ENCODE measurements around the gene RCBTB1. TPM values are rescaled to one million over a fixed set of nuclear protein-coding genes. Genes with fewer than 3 reads are reported as not detected.
"Not testable (repeated sequence)": the region's sequence is repeated elsewhere in the genome, so short reads cannot be mapped to it uniquely, and the experiment has no call there.

RCBTB1 gene
- total RNA-seq, 1 experiment from 2014 or later: 0.91 TPM

DNA sequence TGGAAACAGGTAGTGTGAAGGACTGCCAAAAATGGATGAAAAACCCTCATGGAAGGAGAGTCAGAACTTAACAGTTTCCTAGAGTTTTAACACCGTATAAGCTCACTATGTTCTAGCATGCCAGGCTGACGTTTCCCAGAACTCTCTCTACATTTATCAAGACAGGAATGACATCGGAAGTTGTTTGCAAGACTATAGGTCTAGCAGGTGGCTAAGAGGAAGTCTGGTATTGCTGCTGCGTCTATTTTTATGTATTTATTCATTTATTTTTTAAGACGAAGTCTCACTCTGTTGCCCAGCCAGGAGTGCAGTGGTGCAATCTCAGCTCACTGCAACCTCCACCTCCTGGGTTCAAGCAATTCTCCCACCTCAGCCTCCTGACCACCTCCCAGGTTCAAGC, 22.4 kb upstream of the RCBTB1 start:
- in situ Hi-C loops (cut with HindIII; ENCODE audit: low pct_unique_long_range_greater_than_20kb, low sequenced_read_pairs): no loop called here
- DNase-seq (ENCODE audit: low read depth): no peak

DNA sequence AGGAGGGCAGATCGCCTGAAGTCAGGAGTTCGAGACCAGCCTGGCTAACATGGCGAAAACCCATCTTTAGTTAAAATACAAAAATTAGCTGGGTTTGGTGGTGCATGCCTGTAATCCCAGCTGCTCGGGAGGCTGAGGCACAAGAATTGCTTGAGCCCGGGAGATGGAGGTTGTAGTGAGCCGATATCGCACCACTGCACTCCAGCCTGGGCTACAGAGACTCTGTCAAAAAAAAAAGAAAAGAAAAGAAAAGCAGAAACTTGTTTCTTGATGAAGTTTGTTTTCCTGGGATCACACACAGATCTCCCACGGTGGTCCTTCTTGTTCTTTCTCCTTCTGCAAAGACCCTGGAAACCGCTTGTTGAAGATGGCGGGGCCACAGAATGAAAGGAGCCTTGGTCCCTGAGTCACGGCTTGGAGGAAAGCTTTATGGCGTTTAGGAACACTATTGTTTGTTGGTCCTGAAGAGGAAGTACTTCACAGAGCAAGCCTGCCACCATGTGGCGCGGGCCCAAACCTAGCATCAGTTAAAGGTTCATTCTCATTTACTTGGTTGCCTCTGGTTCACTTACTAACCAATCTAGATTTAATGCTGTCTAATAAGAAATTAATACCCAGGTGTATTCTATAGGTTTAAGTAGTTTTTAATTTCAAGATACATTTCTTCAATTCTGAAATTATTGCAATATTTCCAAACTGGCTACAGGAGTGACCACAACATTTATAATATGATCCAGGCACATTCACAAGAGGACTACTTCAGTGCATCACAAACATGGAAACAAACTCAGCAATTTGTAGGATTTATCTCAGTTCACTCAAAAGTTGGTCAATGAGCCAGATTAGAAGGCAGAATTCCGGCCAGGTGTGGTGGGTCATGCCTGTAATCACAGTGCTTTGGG, 21.6 kb upstream of the RCBTB1 start:
- DNase-seq (ENCODE audit: low read depth): peak; percentile 59
- in situ Hi-C loops (cut with HindIII; ENCODE audit: low pct_unique_long_range_greater_than_20kb, low sequenced_read_pairs): no loop called here

DNA sequence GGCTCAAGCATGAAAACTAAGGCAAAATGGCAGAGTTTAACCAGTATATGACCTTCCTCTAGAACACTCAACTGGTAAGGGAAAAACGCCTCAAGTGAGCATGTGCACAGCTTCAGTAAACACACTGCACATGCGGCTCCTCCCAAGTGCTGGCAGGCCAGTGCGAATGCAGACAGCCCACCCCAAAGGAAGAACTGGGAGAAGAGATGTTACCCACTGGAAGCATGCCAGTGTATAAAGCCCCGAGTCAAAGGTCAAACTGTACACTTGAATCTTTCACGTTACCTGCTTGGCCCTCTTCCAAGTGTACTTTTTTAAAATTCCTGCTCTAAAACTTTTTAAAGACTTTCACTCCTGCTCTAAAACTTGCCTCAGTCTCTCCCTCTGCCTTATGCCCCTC, 19.2 kb upstream of the RCBTB1 start:
- DNase-seq (ENCODE audit: low read depth): no peak
- in situ Hi-C loops (cut with HindIII; ENCODE audit: low pct_unique_long_range_greater_than_20kb, low sequenced_read_pairs): no loop called here

GRCh38 chr13:49602615-49603014, 17.3 kb upstream of the RCBTB1 start:
- DNase-seq (ENCODE audit: low read depth); in situ Hi-C loops (cut with HindIII; ENCODE audit: low pct_unique_long_range_greater_than_20kb, low sequenced_read_pairs): not testable (repeated sequence)

- no peak for DNase-seq (ENCODE audit: low read depth)
- in situ Hi-C loops (cut with HindIII; ENCODE audit: low pct_unique_long_range_greater_than_20kb, low sequenced_read_pairs): no loop called here
Observed at GRCh38 chr13:49602005-49602404, 16.6 kb upstream of the RCBTB1 start.

GRCh38 chr13:49597043-49597641, 11.8 kb upstream of the RCBTB1 start:
- no peak for DNase-seq (ENCODE audit: low read depth)
- in situ Hi-C loops (cut with HindIII; ENCODE audit: low pct_unique_long_range_greater_than_20kb, low sequenced_read_pairs): no loop called here

GRCh38 chr13:49596221-49596620, 10.9 kb upstream of the RCBTB1 start:
- no peak for DNase-seq (ENCODE audit: low read depth)
- in situ Hi-C loops (cut with HindIII; ENCODE audit: low pct_unique_long_range_greater_than_20kb, low sequenced_read_pairs): no loop called here

DNA sequence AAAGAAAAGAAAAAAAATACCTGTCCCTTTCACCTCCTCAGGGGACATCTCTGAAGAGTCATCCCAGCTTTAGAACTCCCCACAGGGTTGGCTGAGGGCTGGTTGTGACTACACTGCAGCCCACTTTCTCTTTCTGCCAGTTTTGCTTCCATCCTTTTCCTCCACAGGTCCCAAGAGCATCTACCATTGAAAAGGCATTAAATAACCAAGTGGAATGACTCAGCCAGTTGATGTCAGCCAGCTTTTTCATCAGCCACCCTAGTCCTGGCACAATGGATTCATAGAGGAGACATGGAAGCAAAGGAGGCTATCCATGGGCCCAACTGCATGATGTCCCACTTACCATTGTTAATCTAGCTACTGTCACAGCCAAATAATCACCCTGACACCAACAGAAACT, 9.2 kb upstream of the RCBTB1 start:
- no peak for DNase-seq (ENCODE audit: low read depth)
- in situ Hi-C loops (cut with HindIII; ENCODE audit: low pct_unique_long_range_greater_than_20kb, low sequenced_read_pairs): no loop called here

GRCh38 chr13:49593876-49594275, 8.5 kb upstream of the RCBTB1 start:
- DNase-seq (ENCODE audit: low read depth); in situ Hi-C loops (cut with HindIII; ENCODE audit: low pct_unique_long_range_greater_than_20kb, low sequenced_read_pairs): not testable (repeated sequence)

- in situ Hi-C loops (cut with HindIII; ENCODE audit: low pct_unique_long_range_greater_than_20kb, low sequenced_read_pairs); DNase-seq (ENCODE audit: low read depth): not testable (repeated sequence)
Observed at GRCh38 chr13:49590714-49591113, 5.4 kb upstream of the RCBTB1 start.

DNA sequence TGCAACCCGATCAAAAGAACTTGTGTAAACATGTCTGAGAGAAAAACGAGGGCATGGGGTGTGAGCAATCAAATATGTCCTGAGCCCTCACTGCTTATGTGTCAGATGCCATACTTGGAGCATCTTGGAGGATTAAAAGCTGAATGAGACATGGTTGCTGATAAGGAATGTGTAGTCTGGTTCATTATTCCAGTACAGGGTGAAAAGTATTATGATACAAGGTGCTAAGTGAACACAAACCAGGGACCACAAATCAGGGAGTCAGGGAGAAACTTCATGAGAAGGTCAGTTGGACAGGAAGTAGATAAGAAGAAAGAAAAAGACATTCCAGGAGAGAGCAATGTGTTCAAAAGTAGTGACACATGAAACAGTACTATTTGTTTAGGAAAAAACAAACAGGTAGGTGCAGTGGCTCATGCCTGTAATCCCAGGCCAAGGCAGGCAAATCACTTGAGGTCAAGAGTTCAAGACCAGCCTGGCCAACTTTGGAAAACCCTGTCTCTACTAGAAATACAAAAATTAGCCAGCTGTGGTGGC, 2.0 kb upstream of the RCBTB1 start:
- no peak for DNase-seq (ENCODE audit: low read depth)

GRCh38 chr13:49586717-49587116, 1.4 kb upstream of the RCBTB1 start:
- in situ Hi-C loops (cut with HindIII; ENCODE audit: low pct_unique_long_range_greater_than_20kb, low sequenced_read_pairs): no loop called here
- DNase-seq (ENCODE audit: low read depth): no peak

More for the DNA sequence above, 2.0 kb upstream of the RCBTB1 start:
- in situ Hi-C loops (cut with HindIII; ENCODE audit: low pct_unique_long_range_greater_than_20kb, low sequenced_read_pairs): no loop called here

- in situ Hi-C loops (cut with HindIII; ENCODE audit: low pct_unique_long_range_greater_than_20kb, low sequenced_read_pairs): no loop called here
- DNase-seq (ENCODE audit: low read depth): no peak
Observed at GRCh38 chr13:49584771-49585182, 581 bp downstream of the RCBTB1 start.

GRCh38 chr13:49580980-49581680, 4.2 kb downstream of the RCBTB1 start:
- in situ Hi-C loops (cut with HindIII; ENCODE audit: low pct_unique_long_range_greater_than_20kb, low sequenced_read_pairs): no loop called here
- no peak for DNase-seq (ENCODE audit: low read depth)

DNA sequence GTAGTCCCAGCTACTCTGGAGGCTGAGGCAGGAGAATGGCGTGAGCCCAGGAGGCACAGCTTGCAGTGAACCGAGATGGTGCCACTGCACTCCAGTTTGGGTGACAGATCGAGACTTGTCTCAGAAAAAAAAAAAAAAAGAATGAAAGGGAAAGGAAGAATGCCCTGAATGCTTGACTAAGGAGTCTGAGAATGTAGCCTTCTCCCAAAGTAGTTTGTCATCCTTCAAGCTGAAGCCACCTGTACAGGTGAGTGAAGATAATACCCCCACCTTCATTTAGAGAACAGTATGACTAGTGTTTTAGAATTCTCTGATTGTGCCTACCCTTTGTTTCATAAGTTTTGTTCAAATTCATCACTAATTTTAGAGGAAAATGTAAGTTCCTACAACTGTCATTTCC, 5.9 kb downstream of the RCBTB1 start:
- DNase-seq (ENCODE audit: low read depth): no peak
- in situ Hi-C loops (cut with HindIII; ENCODE audit: low pct_unique_long_range_greater_than_20kb, low sequenced_read_pairs): no loop called here

GRCh38 chr13:49571299-49572240, 13.8 kb downstream of the RCBTB1 start:
- in situ Hi-C loops (cut with HindIII; ENCODE audit: low pct_unique_long_range_greater_than_20kb, low sequenced_read_pairs): no loop called here
- DNase-seq (ENCODE audit: low read depth): no peak

DNA sequence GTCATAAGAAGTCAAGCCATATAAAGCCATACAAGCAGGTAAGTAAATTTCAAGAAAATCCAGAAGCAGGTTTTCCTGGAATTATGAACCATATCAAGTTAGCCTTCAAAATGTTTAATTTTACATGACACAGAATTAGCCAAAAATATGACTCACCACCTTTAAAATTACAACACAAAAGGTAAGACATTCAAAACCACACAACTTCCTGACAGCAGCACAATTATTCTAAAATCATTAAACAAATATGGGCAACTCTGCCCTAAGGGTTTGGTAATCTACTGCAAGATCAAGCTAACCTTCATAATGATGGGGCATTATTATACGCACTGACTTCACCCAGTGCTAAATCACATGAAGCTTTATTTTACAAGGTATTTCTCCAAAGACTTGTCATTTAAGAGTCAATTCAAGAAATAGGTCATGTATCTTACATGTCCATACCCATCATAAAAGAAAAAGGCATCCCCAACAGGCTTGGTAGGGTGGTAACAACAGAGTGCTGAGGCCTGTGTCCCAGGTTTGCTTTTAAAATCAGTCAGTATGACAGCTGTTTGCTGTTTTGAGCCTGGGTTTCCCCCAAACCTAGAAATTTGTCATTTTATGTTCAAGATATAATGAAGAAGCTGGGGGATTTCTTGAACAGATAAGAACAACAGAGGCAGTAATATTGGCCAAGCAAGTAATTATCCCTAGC, 15.2 kb downstream of the RCBTB1 start:
- in situ Hi-C loops (cut with HindIII; ENCODE audit: low pct_unique_long_range_greater_than_20kb, low sequenced_read_pairs): no loop called here
- DNase-seq (ENCODE audit: low read depth): no peak

Data from Caki2 (cell line).